NCI-H510A (cell line): ENCODE results near the gene NFIA.
"Not testable (repeated sequence)": the region's sequence is repeated elsewhere in the genome, so short reads cannot be mapped to it uniquely, and the experiment has no call there.

Experiments
- DNase-seq: peaks from one replicate; lab custom pipeline; 2025; lab: John Stamatoyannopoulos, UW

NFIA gene

GRCh38 chr1:61102041-61102440 is 19.7 kb downstream of the NFIA start:
- no peak for DNase-seq

GRCh38 chr1:61102621-61103020 is 20.3 kb downstream of the NFIA start:
- no peak for DNase-seq

GRCh38 chr1:61104220-61104671 is 21.9 kb downstream of the NFIA start:
- no peak for DNase-seq

- no peak for DNase-seq
These were observed 25.3 kb downstream of the NFIA start for GRCh38 chr1:61107638-61108037.

GRCh38 chr1:61109158-61109557 is 26.8 kb downstream of the NFIA start:
- no peak for DNase-seq

- DNase-seq, result no peak
These were observed 27.5 kb downstream of the NFIA start for GRCh38 chr1:61109910-61110309.

- DNase-seq, result no peak
These were observed 28.2 kb downstream of the NFIA start for GRCh38 chr1:61110554-61110953.

GRCh38 chr1:61111084-61112004 is 29.0 kb downstream of the NFIA start:
- no peak for DNase-seq

GRCh38 chr1:61114178-61114870 is 32.0 kb downstream of the NFIA start:
- no peak for DNase-seq

- no peak for DNase-seq
These were observed 33.1 kb downstream of the NFIA start for GRCh38 chr1:61115436-61115835.

GRCh38 chr1:61116421-61116820 is 34.1 kb downstream of the NFIA start:
- DNase-seq, result no peak

GRCh38 chr1:61117283-61117682 is 34.9 kb downstream of the NFIA start:
- no peak for DNase-seq

- no peak for DNase-seq
These were observed 36.7 kb downstream of the NFIA start for GRCh38 chr1:61119085-61119484.

GRCh38 chr1:61120246-61120840 is 38.0 kb downstream of the NFIA start:
- no peak for DNase-seq

- DNase-seq, result no peak
These were observed 38.6 kb downstream of the NFIA start for GRCh38 chr1:61120998-61121397.

- DNase-seq, result no peak
These were observed 39.3 kb downstream of the NFIA start for GRCh38 chr1:61121631-61122030.

- no peak for DNase-seq
These were observed 40.0 kb downstream of the NFIA start for GRCh38 chr1:61122389-61122788.

- DNase-seq, result no peak
These were observed 41.0 kb downstream of the NFIA start for GRCh38 chr1:61123326-61123725.

GRCh38 chr1:61124078-61124477 is 41.7 kb downstream of the NFIA start:
- no peak for DNase-seq

GRCh38 chr1:61124696-61125095 is 42.3 kb downstream of the NFIA start:
- DNase-seq, result no peak

- no peak for DNase-seq
These were observed 42.9 kb downstream of the NFIA start for GRCh38 chr1:61125263-61125662.

- DNase-seq, result no peak
These were observed 43.5 kb downstream of the NFIA start for GRCh38 chr1:61125895-61126294.

- DNase-seq, result not testable (repeated sequence)
These were observed 44.5 kb downstream of the NFIA start for GRCh38 chr1:61126843-61127242.
